Caco-2 (cell line): ENCODE data around the gene KCND3. TPM values are rescaled to one million over a fixed set of nuclear protein-coding genes. Genes with fewer than 3 reads are reported as not detected.

Source experiments
- BruUV-seq: library from RNA; stranded (reverse); fragments of 400-500 nt; replicated peaks from 2 replicates; lab custom pipeline; 2021; lab: Mats Ljungman, UMichigan
- CTCF ChIA-PET: fragments of 300-600 bp; sonication (Branson Sonifier 250); formaldehyde crosslinking; loops from one replicate; lab custom pipeline; 2022; ENCODE audit warnings: antibody characterized with exemption; lab: Charles Lee
- POLR2A ChIA-PET: fragments of 300-600 bp; sonication (Branson Sonifier 250); formaldehyde crosslinking; loops from one replicate; lab custom pipeline; 2022; ENCODE audit warnings: antibody characterized with exemption; lab: Charles Lee
- DNase-seq, 2 experiments: peaks; one replicate each; pipeline versions ENCODE4 v3.0.0 to v3.0.0-alpha.2; 2020 to 2022
- H3K27me3 ChIP-seq: replicated peaks from 2 replicates; pipeline ENCODE4 v1.6.0; 2011; ENCODE audit warnings: low read length; ENCODE audit not compliant: control insufficient read depth, insufficient read depth
- H3K36me3 ChIP-seq: 2 replicates; pipeline ENCODE4 v1.5.1; 2011; ENCODE audit warnings: low read length; ENCODE audit not compliant: control insufficient read depth, insufficient read depth
- H3K4me1 ChIP-seq: fragments of 250-450 bp; sonication (Bioruptor Pico); 2 replicates; pipeline ENCODE4 v1.5.1; 2020; ENCODE audit warnings: mild to moderate bottlenecking
- H3K4me3 ChIP-seq: 2 replicates; pipeline ENCODE4 v1.5.1; 2011; ENCODE audit warnings: low read depth, mild to moderate bottlenecking, control low read depth, low read length
- H3K9me3 ChIP-seq: fragments of 250-450 bp; sonication (Bioruptor Pico); 2 replicates; pipeline ENCODE4 v1.5.1; 2020; ENCODE audit warnings: mild to moderate bottlenecking, moderate library complexity
- H3K27ac Mint-ChIP-seq: one replicate; pipeline ENCODE4 v1.8.0; 2022; ENCODE audit warnings: mixed read lengths; ENCODE audit not compliant: unreplicated experiment
- H3K27me3 Mint-ChIP-seq: one replicate; pipeline ENCODE4 v1.8.0; 2022; ENCODE audit warnings: mixed read lengths; ENCODE audit not compliant: insufficient read depth, unreplicated experiment
- H3K36me3 Mint-ChIP-seq: one replicate; pipeline ENCODE4 v1.8.0; 2022; ENCODE audit warnings: mild to moderate bottlenecking, mixed read lengths; ENCODE audit not compliant: insufficient read depth, unreplicated experiment
- H3K4me1 Mint-ChIP-seq: one replicate; pipeline ENCODE4 v1.8.0; 2022; ENCODE audit warnings: low read depth, mixed read lengths; ENCODE audit not compliant: unreplicated experiment
- H3K4me3 Mint-ChIP-seq: one replicate; pipeline ENCODE4 v1.8.0; 2022; ENCODE audit warnings: mild to moderate bottlenecking, moderate library complexity, mixed read lengths; ENCODE audit not compliant: unreplicated experiment
- H3K9me3 Mint-ChIP-seq: one replicate; pipeline ENCODE4 v1.8.0; 2022; ENCODE audit warnings: mixed read lengths; ENCODE audit not compliant: unreplicated experiment
- CTCF ChIP-seq, 2 experiments: fragments of 200-600 bp in 1 of 2; IDR thresholded peaks; 1 replicate in 1 of 2; 2 replicates in 1 of 2; pipeline versions ENCODE4 v1.5.1 to v1.8.0; 2011 to 2022; ENCODE audit warnings: antibody characterized with exemption in 1 of 2, control low read depth in 1 of 2, inconsistent platforms in 1 of 2, low read depth in 1 of 2, low read length in 1 of 2, mild to moderate bottlenecking in 1 of 2, moderate library complexity in 1 of 2; ENCODE audit not compliant: insufficient read depth in 1 of 2, severe bottlenecking in 1 of 2, unreplicated experiment in 1 of 2
- intact Hi-C: fragments of 100-400 bp; cut with micrococcal nuclease; formaldehyde crosslinking; loops from one replicate; pipeline ENCODE4 v1.10.0; 2022; ENCODE audit not compliant: unreplicated experiment
- total RNA-seq: library from RNA; stranded (reverse); gene quantifications from 2 replicates; pipeline ENCODE4 v1.2.3, GENCODE V29; 2022

The KCND3 gene
- total RNA-seq, 1 experiment from 2014 or later = 5.1 TPM

- no peak for TF ChIP-seq CTCF (IDR thresholded peaks at IDR 0.05; ENCODE audit: insufficient read depth in 1 of 2, low read depth in 1 of 2, low read length in 1 of 2, severe bottlenecking in 1 of 2, unreplicated experiment in 1 of 2)
- no peaks in the 10 kb centered on the region for H3K36me3 ChIP-seq
- ChIA-PET CTCF (no interaction called here), POLR2A (no interaction called here)
- BruUV-seq = no TSS peak
- no peak overlapping the region for H3K4me3 ChIP-seq
- no peaks in the 10 kb centered on the region for H3K9me3 ChIP-seq
- intact Hi-C loops = no loop called here
- DNase-seq = no peak
- peaks cover 8% of the 10 kb centered on the region for H3K4me1 Mint-ChIP-seq
- peak overlapping the region; percentile 7 for H3K27ac Mint-ChIP-seq
- H3K27me3 ChIP-seq = no peaks in the 10 kb centered on the region
- H3K4me1 ChIP-seq = no peaks in the 10 kb centered on the region; the same call in 1 of the 2 replicates
- no peaks in the 10 kb centered on the region for H3K9me3 Mint-ChIP-seq
- H3K27me3 Mint-ChIP-seq = no peaks in the 10 kb centered on the region
- no peaks in the 10 kb centered on the region for H3K36me3 Mint-ChIP-seq
- H3K4me3 Mint-ChIP-seq = no peak overlapping the region
These were observed 258.8 kb downstream of the KCND3 start for GRCh38 chr1:111730706-111731105.

- intact Hi-C loops = no loop called here
- no peaks in the 10 kb centered on the region for H3K27me3 ChIP-seq
- DNase-seq = no peak
- H3K27ac Mint-ChIP-seq = peak overlapping the region; percentile 7
- no peaks in the 10 kb centered on the region for H3K36me3 ChIP-seq
- no peaks in the 10 kb centered on the region for H3K9me3 ChIP-seq
- no peaks in the 10 kb centered on the region for H3K36me3 Mint-ChIP-seq
- no peaks in the 10 kb centered on the region for H3K27me3 Mint-ChIP-seq
- no peak overlapping the region for H3K4me3 Mint-ChIP-seq
- H3K4me1 Mint-ChIP-seq = peaks cover 8% of the 10 kb centered on the region
- POLR2A ChIA-PET = no interaction called here
- CTCF ChIA-PET = no interaction called here
- H3K4me3 ChIP-seq = no peak overlapping the region
- H3K9me3 Mint-ChIP-seq = no peaks in the 10 kb centered on the region
- H3K4me1 ChIP-seq = no peaks in the 10 kb centered on the region; the same call in 1 of the 2 replicates
- no TSS peak for BruUV-seq
- TF ChIP-seq CTCF (IDR thresholded peaks at IDR 0.05; ENCODE audit: insufficient read depth in 1 of 2, low read depth in 1 of 2, low read length in 1 of 2, severe bottlenecking in 1 of 2, unreplicated experiment in 1 of 2) = no peak
These were observed 259.4 kb downstream of the KCND3 start for GRCh38 chr1:111729946-111730681.

GRCh38 chr1:111729271-111729921, 260.1 kb downstream of the KCND3 start:
- intact Hi-C loops = no loop called here
- no peaks in the 10 kb centered on the region for H3K27me3 Mint-ChIP-seq
- H3K4me3 ChIP-seq = no peak overlapping the region
- peaks cover 8% of the 10 kb centered on the region for H3K4me1 Mint-ChIP-seq
- TF ChIP-seq CTCF (IDR thresholded peaks at IDR 0.05; ENCODE audit: insufficient read depth in 1 of 2, low read depth in 1 of 2, low read length in 1 of 2, severe bottlenecking in 1 of 2, unreplicated experiment in 1 of 2) = no peak
- no peak overlapping the region for H3K27ac Mint-ChIP-seq
- no peaks in the 10 kb centered on the region for H3K9me3 ChIP-seq
- no peak for DNase-seq
- ChIA-PET CTCF (no interaction called here), POLR2A (no interaction called here)
- H3K36me3 ChIP-seq = no peaks in the 10 kb centered on the region
- no peaks in the 10 kb centered on the region; the same call in 1 of the 2 replicates for H3K4me1 ChIP-seq
- H3K9me3 Mint-ChIP-seq = no peaks in the 10 kb centered on the region
- BruUV-seq = no TSS peak
- H3K27me3 ChIP-seq = no peaks in the 10 kb centered on the region
- H3K4me3 Mint-ChIP-seq = no peak overlapping the region
- H3K36me3 Mint-ChIP-seq = no peaks in the 10 kb centered on the region
